Fibroblast of lung (primary cell): ENCODE results near the gene ZSCAN31. TPM values are rescaled to one million over a fixed set of nuclear protein-coding genes. Genes with fewer than 3 reads are reported as not detected.

ENCODE experiments used
- DNase-seq, 2 donors: peaks; one replicate each; pipeline versions ENCODE4 v3.0.0 to v3.0.0-alpha.2; 2010; ENCODE audit warnings: low read depth in 2 of 2
- H2AFZ ChIP-seq: 2 replicates; pipeline ENCODE4 v1.5.1; 2012; ENCODE audit warnings: low read length, control low read depth, inconsistent platforms
- H3K27ac ChIP-seq: 2 replicates; pipeline ENCODE4 v1.5.1; 2011; ENCODE audit warnings: low read length, control low read depth; ENCODE audit not compliant: insufficient read depth
- H3K27me3 ChIP-seq: 2 replicates; pipeline ENCODE4 v1.5.1; 2011; ENCODE audit warnings: mild to moderate bottlenecking, low read length; ENCODE audit not compliant: control insufficient read depth, insufficient read depth
- H3K36me3 ChIP-seq: 2 replicates; pipeline ENCODE4 v1.5.1; 2011; ENCODE audit warnings: low read length; ENCODE audit not compliant: control insufficient read depth, insufficient read depth
- H3K4me1 ChIP-seq: 2 replicates; pipeline ENCODE4 v1.5.1; 2011; ENCODE audit warnings: low read length; ENCODE audit not compliant: control insufficient read depth, insufficient read depth; ENCODE audit errors: extremely low read depth
- H3K4me2 ChIP-seq: 2 replicates; pipeline ENCODE4 v1.5.1; 2011; ENCODE audit warnings: low read length, control low read depth; ENCODE audit not compliant: insufficient read depth; ENCODE audit errors: extremely low read depth
- H3K4me3 ChIP-seq, 4 experiments: fragments of 200-600 bp in 1 of 4; sonication (generic) in 1 of 4; replicated peaks in 1 of 4; 2 replicates each; pipeline ENCODE4 v1.5.1; 2011 to 2016; ENCODE audit warnings: low read length in 4 of 4, low read depth in 3 of 4, mild to moderate bottlenecking in 3 of 4, control low read depth in 2 of 4, inconsistent platforms in 1 of 4, mixed read lengths in 1 of 4; ENCODE audit not compliant: insufficient read depth in 1 of 4; ENCODE audit errors: control extremely low read depth in 1 of 4
- H3K79me2 ChIP-seq: 2 replicates; pipeline ENCODE4 v1.5.1; 2012; ENCODE audit warnings: mild to moderate bottlenecking, low read length, inconsistent platforms; ENCODE audit not compliant: control insufficient read depth, insufficient read depth
- H3K9ac ChIP-seq: 2 replicates; pipeline ENCODE4 v1.5.1; 2011; ENCODE audit warnings: mild to moderate bottlenecking, low read length, control low read depth; ENCODE audit not compliant: insufficient read depth
- H3K9me3 ChIP-seq: 2 replicates; pipeline ENCODE4 v1.5.1; 2012; ENCODE audit warnings: low read depth, low read length; ENCODE audit not compliant: control insufficient read depth, insufficient read depth
- H4K20me1 ChIP-seq: 2 replicates; pipeline ENCODE4 v1.5.1; 2011; ENCODE audit warnings: low read length; ENCODE audit not compliant: control insufficient read depth, insufficient read depth; ENCODE audit errors: extremely low read depth
- CTCF ChIP-seq, 2 donors: IDR thresholded peaks in 1 of 2; conservative IDR thresholded peaks in 1 of 2; 1 replicate in 1 of 2; 2 replicates in 1 of 2; pipeline ENCODE4 v1.5.1; 2011 to 2012; ENCODE audit warnings: low read length in 2 of 2, control low read depth in 1 of 2, inconsistent platforms in 1 of 2, low read depth in 1 of 2, mild to moderate bottlenecking in 1 of 2
- EZH2 ChIP-seq: IDR thresholded peaks from 2 replicates; pipeline ENCODE4 v1.5.1; 2012; ENCODE audit warnings: low read length, control low read depth, mild to moderate bottlenecking; ENCODE audit errors: missing control alignments
- polyA plus RNA-seq, 2 donors: library from polyadenylated mRNA; depleted of rRNA in 1 of 2; stranded (reverse) in 1 of 2; unstranded in 1 of 2; fragments of >200 nt; gene quantifications; 2 replicates each; pipeline ENCODE4 v1.2.1, GENCODE V29; 2011 to 2012; ENCODE audit warnings: missing spikeins in 1 of 2
- total RNA-seq: library from RNA; depleted of rRNA; stranded (reverse); fragments of >200 nt; gene quantifications from 2 replicates; pipeline ENCODE4 v1.2.1, GENCODE V29; 2014

The ZSCAN31 gene
- total and polyA plus RNA-seq, 2 donors (not counting 1 experiment from before 2014, with no cell fraction given): 2.9 to 5.0 TPM

- no peak for TF ChIP-seq EZH2
- no peak for TF ChIP-seq CTCF (conservative IDR thresholded peaks at IDR 0.05 in 1 of 2, IDR thresholded peaks at IDR 0.05 in 1 of 2; ENCODE audit: low read depth in 1 of 2, low read length in 2 of 2)
- no peak for DNase-seq
- H3K4me3 ChIP-seq: no peak overlapping the region
- no peak overlapping the region for H3K9ac ChIP-seq
- H3K79me2 ChIP-seq: no peaks in the 10 kb centered on the region
- H3K4me2 ChIP-seq: no peak overlapping the region
- no peaks in the 10 kb centered on the region for H3K4me1 ChIP-seq
- no peaks in the 10 kb centered on the region for H4K20me1 ChIP-seq
- H3K9me3 ChIP-seq: no peaks in the 10 kb centered on the region
- H3K27ac ChIP-seq: no peak overlapping the region
- no peak overlapping the region for H2AFZ ChIP-seq
- H3K27me3 ChIP-seq: no peaks in the 10 kb centered on the region
- peaks cover 3% of the 10 kb centered on the region for H3K36me3 ChIP-seq
Measured at GRCh38 chr6:28291573-28291972, 44.4 kb downstream of the ZSCAN31 start.

GRCh38 chr6:28282926-28283325 is 53.0 kb downstream of the ZSCAN31 start:
- Histone ChIP-seq H3K27ac (no peak overlapping the region), H3K79me2 (peaks cover 7% of the 10 kb centered on the region), H3K4me2 (no peak overlapping the region), H3K27me3 (no peaks in the 10 kb centered on the region), H3K9ac (no peak overlapping the region), H3K9me3 (no peaks in the 10 kb centered on the region), H2AFZ (no peak overlapping the region), H3K4me1 (no peaks in the 10 kb centered on the region), H3K36me3 (peaks cover 4% of the 10 kb centered on the region), H4K20me1 (no peaks in the 10 kb centered on the region), H3K4me3 (no peak overlapping the region)
- TF ChIP-seq CTCF (conservative IDR thresholded peaks at IDR 0.05 in 1 of 2, IDR thresholded peaks at IDR 0.05 in 1 of 2; ENCODE audit: low read depth in 1 of 2, low read length in 2 of 2) (no peak), EZH2 (no peak)
- peak in 1 of 2 donors; percentile 19 for DNase-seq

- Histone ChIP-seq H3K27me3 (no peaks in the 10 kb centered on the region), H3K4me2 (peak within 1 kb of the TSS; percentile 78), H3K4me1 (no peaks in the 10 kb centered on the region), H3K9me3 (no peaks in the 10 kb centered on the region), H2AFZ (peak within 1 kb of the TSS; percentile 92), H4K20me1 (no peaks in the 10 kb centered on the region), H3K4me3 (peak within 1 kb of the TSS; percentile 83 to 85 (median 83)), H3K36me3 (peaks cover 5% of the 10 kb centered on the region), H3K27ac (peak within 1 kb of the TSS; percentile 58), H3K79me2 (peaks cover 7% of the 10 kb centered on the region), H3K9ac (peak within 1 kb of the TSS; percentile 65)
- TF ChIP-seq CTCF (conservative IDR thresholded peaks at IDR 0.05 in 1 of 2, IDR thresholded peaks at IDR 0.05 in 1 of 2; ENCODE audit: low read depth in 1 of 2, low read length in 2 of 2) (no peak), EZH2 (no peak)
- peak; percentile 78 to 79 for DNase-seq
Measured at GRCh38 chr6:28281288-28282064, 54.5 kb downstream of the ZSCAN31 start, which contains the start of gene PGBD1. Gene PGBD1 (plus strand): TSS chr6:28281572. CDS start chr6:28283814, 2,242 bp downstream.
